ENCODE measurements around the gene SSC5D.

GRCh38 chr19:55446060-55446459 lies 42.2 kb upstream of the SSC5D start:
- TF ChIP-seq PATZ1 (CRISPR knock-in tag; IDR thresholded peaks at IDR 0.05; ENCODE audit: borderline replicate concordance) = no peak
- TF ChIP-seq ZNF184 (CRISPR knock-in tag; IDR thresholded peaks at IDR 0.05) = no peak
- no peak for TF ChIP-seq ZNF277 (CRISPR knock-in tag; IDR thresholded peaks at IDR 0.05; ENCODE audit: borderline replicate concordance)
- no peak for TF ChIP-seq NR3C1 (CRISPR knock-in tag; IDR thresholded peaks at IDR 0.05)
- TF ChIP-seq TEAD1 (CRISPR knock-in tag; IDR thresholded peaks at IDR 0.05) = no peak
- no peak for TF ChIP-seq ZNF384 (IDR thresholded peaks at IDR 0.05; ENCODE audit: low read depth, low read length)
